Epithelial cell of proximal tubule (primary cell): ENCODE data around the gene HSPA12A. TPM values are rescaled to one million over a fixed set of nuclear protein-coding genes. Genes with fewer than 3 reads are reported as not detected.

ENCODE experiments used
- DNase-seq: peaks from one replicate; pipeline ENCODE4 v3.0.0-alpha.2; 2011; ENCODE audit warnings: low read depth
- H3K4me3 ChIP-seq: 2 replicates; pipeline ENCODE4 v1.5.1; 2011; ENCODE audit warnings: low read depth, mild to moderate bottlenecking, low read length
- CTCF ChIP-seq: conservative IDR thresholded peaks from 2 replicates; pipeline ENCODE4 v1.5.1; 2012; ENCODE audit warnings: low read depth, mild to moderate bottlenecking, low read length
- total RNA-seq: library from RNA; depleted of rRNA; stranded (reverse); fragments of >200 nt; gene quantifications from 2 replicates; pipeline ENCODE4 v1.2.3, GENCODE V29; 2015

Gene HSPA12A
- total RNA-seq, 1 donor from 2014 or later, result 13.0 TPM

DNA sequence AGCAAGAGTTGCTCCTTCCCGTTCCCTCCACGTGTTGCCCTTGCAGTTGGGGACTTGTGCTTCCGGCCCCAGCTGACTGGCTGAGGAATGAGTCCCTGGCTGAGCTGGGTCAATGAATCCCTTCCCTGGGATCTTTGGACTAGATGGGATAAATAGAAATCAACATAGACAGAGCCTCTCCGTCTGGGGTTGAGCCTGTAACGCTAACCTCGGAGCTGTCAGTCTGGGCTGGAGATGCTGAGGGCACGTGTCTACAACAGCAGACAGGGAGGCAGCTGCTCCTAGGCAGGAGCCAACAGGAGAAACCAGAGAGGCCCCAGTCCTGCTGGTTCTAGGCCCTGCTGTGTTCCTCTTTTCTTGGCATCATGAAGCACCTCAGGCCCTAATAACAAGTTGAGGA, 42.3 kb upstream of the HSPA12A start:
- DNase-seq, result no peak
- no peak overlapping the region for H3K4me3 ChIP-seq

DNA sequence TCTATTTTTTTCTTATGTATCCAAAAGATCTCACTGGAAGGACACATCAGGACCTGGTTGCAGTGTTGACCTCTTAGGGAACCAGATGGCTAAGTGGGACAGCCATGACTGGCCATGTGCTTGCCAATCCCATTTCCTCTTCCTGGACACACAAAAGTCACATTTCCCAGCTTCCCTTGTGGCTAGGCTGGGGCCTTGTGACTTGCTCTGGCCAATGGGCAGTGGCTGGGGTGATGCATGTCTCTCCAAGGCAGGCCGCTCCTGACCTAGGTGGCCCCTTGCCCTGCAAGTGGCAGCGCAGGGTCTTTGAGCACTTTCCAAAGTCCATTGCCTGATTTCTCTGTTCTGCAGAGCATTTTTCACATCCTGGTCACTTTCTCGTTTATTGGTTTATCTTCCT, 41.7 kb upstream of the HSPA12A start:
- no peak overlapping the region for H3K4me3 ChIP-seq
- no peak for TF ChIP-seq CTCF
- DNase-seq, result no peak

More for the DNA sequence above, 42.3 kb upstream of the HSPA12A start:
- no peak for TF ChIP-seq CTCF

DNA sequence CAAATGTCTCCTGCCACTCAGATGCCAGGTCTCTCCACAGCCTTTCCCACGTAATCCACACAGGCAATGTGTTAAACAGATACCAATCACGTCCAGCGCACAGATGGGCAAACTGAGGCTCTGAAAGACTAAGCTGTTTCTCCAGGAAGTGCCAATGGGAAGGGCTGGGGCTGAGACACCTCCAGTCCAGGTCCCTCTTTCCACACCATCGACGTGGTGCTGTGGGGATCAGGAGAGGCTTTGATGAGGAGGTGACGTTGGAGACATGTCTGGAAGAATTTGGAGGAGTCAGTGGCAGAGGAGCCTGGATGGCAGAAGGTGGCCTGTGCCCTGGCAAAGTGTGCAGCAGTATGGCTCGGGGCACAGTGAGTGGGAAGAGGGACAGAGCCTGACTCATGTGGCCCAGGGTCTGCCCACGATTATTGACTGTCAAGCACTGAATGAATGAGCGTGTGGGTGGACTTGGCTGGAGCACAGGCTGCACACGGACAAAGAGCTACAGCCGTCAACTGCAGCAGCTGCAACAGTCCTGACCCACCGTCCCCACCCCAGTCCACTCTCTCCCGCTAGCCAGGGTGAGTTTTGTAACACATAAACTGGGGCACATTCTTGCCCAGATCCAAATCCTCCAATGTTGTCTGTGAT, 40.8 kb upstream of the HSPA12A start:
- DNase-seq, result no peak
- no peak overlapping the region for H3K4me3 ChIP-seq
- no peak for TF ChIP-seq CTCF

DNA sequence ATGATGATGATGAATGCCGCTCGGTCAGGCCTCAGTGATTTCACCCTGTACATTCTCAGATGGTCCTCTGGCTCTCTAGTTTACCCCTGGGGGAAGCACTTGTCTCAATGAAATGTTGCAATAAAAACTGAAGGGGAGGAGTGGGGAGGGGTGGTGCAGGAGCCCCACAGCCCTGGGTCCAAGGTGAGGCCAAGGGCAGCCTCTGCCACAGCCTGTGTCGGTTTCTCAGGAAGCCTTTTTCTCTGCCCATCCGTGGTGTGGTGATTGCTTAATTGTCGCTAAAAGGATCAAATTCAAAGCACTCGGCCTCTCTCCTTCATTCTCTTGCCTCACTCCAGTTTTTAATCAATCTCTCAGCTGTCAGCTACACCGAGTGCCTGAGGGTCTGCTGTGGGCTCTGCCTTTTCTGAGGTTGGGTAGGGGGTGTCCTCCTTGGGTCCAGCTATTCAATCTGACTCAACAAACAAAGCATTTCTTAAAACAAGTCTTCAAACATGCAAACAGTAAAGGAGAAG, 39.1 kb upstream of the HSPA12A start:
- DNase-seq, result no peak
- H3K4me3 ChIP-seq, result no peak overlapping the region
- TF ChIP-seq CTCF, result no peak

- DNase-seq, result no peak
- H3K4me3 ChIP-seq, result no peak overlapping the region
- TF ChIP-seq CTCF, result no peak
These were observed 38.4 kb upstream of the HSPA12A start for GRCh38 chr10:116780691-116781205.

DNA sequence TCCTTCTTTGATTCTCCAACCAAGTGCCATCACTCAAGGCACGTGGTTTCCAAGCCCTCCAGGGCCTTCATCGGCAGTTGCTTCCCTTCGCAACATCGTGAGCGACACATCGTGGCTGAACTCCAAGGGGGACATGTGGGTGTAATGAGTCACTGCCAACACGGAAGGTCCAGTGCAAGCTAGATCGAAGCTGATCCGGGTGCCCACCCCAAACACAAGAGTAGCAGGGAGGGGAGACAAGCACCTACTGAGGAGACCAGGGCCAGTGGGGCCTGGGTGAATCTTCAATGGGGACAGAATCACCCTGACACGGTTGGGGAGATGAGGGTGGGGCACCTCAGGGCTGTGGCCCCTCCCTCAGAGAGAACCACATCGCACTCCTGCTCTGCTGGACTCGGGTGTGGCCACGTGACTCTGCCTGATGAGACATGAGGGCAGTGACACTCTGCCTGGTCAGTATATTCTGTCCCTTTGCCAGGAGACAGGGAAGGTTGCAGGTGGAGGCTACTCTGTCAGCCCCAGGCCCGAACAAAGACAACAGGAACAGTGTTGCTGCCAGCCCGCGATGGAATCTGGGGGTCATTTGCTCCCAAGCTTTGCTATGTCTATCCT, 36.8 kb upstream of the HSPA12A start:
- H3K4me3 ChIP-seq, result no peak overlapping the region
- DNase-seq, result no peak
- TF ChIP-seq CTCF, result no peak
